Glomerular visceral epithelial cell (primary cell): Measurements from ENCODE around the gene KCTD10.

ENCODE experiments used
- DNase-seq: peaks from one replicate; pipeline ENCODE4 v3.0.0-alpha.2; 2016; ENCODE audit errors: extremely low spot score

The KCTD10 gene, protein sequence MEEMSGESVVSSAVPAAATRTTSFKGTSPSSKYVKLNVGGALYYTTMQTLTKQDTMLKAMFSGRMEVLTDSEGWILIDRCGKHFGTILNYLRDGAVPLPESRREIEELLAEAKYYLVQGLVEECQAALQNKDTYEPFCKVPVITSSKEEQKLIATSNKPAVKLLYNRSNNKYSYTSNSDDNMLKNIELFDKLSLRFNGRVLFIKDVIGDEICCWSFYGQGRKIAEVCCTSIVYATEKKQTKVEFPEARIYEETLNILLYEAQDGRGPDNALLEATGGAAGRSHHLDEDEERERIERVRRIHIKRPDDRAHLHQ

DNA sequence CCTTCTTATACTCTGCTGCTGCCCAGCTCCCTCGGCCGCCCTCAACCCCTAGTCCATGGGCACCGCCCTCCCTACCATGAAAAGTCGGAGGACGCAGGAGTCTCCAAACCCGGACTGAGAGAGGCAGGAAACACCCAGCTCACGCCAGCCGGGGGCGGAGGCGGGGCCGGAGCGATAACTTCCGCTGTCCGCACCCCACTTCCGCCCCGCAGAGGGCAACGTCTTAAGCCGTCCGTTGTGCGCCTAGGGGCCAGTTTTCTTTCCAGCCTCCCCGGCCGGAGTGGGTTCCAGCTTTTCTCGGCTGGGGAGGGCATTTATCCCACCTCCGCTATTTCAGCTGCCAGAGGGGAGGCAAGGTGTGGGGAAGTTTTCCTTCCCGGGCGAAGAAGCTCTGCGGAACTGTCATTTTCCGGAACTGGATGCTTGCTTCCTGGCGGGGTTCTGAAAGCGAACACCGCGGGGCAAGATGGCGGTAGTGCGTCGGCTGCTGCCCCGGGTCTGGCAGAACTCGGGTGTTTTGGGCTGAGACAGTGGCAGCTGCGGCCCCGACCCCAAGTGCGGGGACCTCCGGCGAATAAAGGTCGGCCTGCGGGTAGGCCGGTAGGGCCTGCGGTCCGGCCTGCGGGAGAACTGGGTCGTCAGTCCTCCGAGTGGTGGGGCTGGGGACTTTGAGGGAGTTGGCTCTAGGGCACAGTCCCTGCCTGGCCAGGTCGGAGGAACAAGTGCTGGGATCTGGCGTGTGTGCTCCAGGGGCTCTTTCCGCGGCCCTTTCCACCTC, at the start of gene KCTD10, which contains the start of gene UBE3B:
Gene KCTD10, minus strand, starts transcription at position 116 of the 778 bp plus-strand sequence. Its CDS starts 38 bp downstream, at position 78.
Gene UBE3B, plus strand, starts transcription at position 450 of the 778 bp plus-strand sequence. CDS start 5,918 bp downstream, outside the sequence.
- peak; percentile 84 for DNase-seq

DNA sequence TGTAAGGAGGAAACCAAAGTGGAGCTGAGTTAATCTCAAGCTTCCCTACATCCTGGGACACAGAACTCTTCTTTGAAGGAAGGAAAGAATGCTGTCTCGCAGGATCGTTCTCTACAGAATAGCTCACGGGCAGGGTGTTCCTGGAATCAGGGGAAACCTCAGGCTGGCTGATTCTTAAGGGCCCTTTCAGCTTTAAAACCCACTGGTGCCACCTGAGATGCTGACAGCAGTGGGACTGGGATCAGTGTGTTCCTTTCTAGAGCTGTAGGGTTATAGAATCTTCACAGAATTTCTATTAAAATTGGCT, 48.1 kb upstream of the KCTD10 start:
- no peak for DNase-seq

DNA sequence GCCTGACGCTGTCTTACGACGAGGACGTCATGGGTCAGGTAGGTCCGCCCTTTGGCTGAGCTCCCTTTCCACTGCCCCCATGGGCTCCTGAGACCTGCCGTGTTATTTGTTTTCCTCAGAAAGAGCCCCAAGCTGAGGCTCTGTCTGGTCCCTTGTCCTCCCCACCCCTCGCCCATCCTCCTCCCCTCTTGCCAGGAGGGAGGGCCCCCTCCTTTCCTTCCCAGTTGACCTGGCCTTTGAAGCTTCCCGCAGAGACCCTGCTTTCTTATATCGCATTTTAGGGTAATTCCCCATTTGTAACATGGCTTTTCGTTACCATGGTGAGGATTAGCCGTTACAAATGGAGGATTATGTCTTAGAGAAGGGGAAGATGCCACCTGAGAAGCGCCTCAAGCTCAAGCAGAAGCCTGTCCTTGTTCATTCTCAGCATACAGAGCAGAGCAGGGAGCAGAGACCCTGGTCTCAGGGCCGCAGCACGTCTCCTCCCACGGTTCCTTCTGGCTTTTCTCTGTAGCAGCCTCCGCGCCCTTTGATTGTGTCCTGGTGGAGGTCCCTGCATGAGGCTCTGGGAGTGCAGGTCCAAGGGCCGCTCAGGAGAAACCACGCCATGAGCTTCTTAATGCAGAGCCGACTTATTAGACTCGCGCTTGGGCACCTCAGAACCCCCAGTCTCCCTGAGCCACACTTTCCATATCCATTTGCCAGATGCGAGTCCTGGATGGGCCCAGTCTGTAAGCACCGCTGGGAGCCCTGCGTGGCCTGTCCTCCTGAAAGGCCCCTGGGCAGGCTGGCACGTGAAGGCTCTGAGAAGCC, 47.6 kb upstream of the KCTD10 start:
- no peak for DNase-seq

DNA sequence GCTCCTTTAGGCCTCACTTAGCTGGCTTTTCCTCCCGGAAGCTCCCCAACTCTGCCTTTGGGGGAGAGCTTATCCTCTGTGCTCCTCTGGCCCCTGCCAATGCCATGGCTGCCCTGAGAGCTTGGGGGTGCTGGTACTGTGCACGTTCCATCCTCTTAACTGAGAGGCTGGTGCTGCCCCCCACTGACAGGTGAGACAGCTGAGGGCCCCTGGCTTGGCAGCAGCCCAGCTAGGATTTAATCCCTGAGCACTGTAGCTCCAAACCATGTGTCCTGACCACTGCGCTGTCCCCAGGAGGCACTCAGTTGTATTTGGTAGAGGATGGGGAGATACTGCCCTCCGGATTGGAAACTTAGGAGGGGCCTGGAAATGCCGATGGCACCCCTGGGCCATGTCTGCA, 46.4 kb upstream of the KCTD10 start:
- DNase-seq: no peak

GRCh38 chr12:109523071-109523470, 46.0 kb upstream of the KCTD10 start:
- DNase-seq: no peak

DNA sequence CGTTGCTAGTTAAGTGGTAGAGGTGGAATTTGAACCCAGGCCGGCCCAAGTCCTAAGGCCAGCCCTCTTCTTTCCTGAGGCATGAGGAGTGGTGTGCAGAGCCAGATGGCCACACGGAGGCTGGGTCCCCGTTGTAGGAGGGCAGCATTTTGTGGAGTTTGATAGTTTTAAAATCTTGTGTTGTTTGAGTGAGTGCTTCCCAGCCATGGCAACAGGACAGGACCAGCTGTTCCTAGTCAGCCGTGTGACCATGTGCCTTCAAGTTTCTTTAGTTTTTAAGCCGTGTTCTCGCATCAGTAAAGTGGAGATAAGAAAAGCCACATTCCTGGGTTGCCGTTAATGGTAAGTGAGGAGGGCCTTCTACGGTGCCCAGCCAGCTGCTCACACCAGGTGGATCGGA, 44.7 kb upstream of the KCTD10 start:
- no peak for DNase-seq

DNA sequence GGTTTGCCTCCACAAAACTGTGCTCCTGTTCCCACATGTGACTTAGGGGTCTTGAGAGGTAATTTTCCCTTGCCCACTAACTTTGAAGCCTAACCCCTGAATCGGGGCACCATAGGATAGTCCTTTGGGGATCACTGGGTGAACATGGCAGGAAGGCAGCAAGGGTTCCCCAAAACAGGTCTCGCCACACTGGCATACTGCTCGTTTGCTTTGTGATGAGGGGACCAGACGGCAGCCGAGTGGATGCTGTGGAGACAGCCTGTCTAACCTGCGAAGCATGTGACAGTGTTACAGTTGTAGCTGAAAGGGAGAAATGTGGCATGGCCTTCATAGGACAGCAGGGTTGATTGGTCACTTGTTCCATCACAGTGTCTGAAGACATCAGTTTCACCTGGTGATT, 42.7 kb upstream of the KCTD10 start:
- no peak for DNase-seq

GRCh38 chr12:109518820-109519665, 41.9 kb upstream of the KCTD10 start:
- DNase-seq: peak; percentile 49

DNA sequence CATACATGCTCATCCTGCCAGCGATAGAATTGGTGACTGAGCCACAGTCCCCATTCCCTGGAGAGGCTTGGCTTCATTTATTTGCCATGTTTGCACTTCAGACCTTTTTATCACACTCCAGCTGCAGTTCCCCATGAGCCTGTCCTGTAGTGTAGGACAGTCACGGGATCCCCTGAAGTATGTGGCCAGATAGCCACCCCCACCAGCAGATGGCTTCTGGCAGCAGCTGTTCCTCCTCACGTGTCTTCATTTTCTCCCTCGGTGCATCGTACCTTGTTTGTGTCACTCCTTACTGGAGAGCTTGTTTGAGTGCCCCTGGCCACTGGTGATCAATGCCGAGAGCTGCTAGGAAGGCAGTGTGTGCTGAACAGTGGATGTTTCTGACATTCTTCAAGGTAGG, 40.5 kb upstream of the KCTD10 start:
- no peak for DNase-seq

DNA sequence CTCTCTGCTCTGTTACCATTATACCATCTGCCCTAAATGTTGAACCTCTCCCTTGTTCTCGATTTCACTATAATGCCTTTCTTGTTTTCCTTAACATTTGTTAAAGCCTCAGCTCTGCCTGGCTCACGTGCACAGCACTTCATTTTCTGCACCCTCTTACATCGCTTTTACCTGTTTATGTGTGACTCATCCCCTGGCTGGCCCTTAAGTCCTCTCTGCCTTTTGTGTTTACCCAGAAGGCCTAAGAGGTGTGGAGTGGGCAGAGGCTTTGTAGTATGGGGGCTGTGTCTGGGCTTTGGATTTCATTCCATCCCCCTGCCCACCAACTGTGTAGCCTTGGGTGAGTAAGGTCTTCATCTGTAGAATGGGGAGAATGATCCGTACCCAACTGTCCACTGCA, 36.9 kb upstream of the KCTD10 start:
- DNase-seq: no peak

GRCh38 chr12:109513051-109513450, 36.0 kb upstream of the KCTD10 start:
- DNase-seq: no peak

DNA sequence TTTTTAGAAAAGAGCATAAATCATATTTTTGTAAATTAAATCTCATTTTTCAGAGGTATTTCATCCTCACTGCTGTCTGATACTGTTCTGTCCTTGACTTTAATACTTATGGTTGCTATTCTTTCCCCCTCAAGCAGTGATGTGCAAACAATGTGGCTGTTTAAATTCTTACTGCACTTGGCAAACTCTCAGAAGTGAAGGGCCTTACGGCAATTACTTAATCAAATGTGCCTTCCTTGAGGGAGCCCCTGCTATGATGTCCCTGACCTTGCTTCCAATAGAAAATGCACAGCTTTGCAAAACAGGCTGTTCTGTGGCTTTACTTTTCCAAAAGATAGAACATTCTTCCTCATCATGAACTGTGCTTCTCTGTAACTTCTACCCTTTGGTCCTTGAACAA, 35.5 kb upstream of the KCTD10 start:
- no peak for DNase-seq

DNA sequence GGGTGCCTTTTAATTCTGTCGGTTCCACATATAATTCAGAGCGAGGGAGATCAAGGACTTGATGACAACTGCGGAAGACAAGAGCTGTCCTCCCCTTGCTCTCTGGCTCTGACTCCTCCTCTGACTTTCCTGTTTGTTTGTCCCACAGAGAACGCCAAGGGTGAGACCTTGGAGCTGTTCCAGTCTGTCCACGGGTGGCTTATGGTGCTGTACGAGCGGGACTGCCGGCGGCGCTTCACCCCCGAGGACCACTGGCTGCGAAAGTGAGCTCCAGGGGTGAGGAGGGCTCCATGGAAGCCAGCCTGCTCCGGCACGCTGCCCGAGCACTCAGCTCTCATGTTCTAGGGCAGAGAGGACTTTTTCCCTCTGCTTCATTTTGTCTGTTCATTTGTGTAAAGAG, 33.1 kb upstream of the KCTD10 start:
- no peak for DNase-seq

DNA sequence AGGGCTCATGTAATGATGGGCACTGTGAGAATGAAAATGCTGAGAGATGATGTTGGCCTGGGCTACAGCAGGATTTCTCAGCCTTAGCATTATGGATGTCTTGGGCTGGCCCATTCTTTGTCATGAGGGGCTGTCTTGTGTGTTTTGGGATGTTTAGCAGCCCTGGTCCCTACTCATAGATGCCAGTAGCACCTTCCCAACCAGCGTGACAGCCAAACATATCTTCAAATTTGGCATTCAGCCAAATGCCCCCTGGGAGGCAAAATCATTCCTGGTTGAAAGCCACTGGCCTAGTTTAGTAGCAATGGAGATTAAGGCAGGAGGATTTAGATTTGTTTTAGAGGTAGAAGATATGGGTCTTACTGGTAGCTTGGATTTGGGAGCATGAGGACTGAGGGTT, 27.0 kb upstream of the KCTD10 start:
- no peak for DNase-seq

- no peak for DNase-seq
Observed at GRCh38 chr12:109503611-109504010, 26.5 kb upstream of the KCTD10 start.

DNA sequence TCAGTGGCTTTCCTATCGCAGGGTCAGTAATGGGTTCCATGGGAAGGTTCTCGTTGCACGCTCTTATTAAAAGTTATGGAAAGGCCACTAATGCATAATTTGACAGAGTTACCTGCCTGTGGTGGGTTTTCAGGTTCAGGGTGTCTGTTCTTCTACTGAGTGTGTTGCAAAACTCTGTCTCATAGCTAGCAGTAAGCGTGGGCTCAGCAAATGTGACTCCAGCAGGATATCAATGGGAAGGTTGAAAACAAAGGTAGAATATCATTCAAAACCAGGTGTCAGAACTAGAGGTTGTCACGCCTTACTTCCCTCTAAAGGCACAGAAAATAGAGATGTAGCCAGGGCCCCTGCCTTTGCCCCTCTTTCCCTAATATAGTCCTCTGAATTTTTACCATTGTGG, 25.2 kb upstream of the KCTD10 start:
- DNase-seq: no peak

- no peak for DNase-seq
Observed at GRCh38 chr12:109501299-109501698, 24.2 kb upstream of the KCTD10 start.

DNA sequence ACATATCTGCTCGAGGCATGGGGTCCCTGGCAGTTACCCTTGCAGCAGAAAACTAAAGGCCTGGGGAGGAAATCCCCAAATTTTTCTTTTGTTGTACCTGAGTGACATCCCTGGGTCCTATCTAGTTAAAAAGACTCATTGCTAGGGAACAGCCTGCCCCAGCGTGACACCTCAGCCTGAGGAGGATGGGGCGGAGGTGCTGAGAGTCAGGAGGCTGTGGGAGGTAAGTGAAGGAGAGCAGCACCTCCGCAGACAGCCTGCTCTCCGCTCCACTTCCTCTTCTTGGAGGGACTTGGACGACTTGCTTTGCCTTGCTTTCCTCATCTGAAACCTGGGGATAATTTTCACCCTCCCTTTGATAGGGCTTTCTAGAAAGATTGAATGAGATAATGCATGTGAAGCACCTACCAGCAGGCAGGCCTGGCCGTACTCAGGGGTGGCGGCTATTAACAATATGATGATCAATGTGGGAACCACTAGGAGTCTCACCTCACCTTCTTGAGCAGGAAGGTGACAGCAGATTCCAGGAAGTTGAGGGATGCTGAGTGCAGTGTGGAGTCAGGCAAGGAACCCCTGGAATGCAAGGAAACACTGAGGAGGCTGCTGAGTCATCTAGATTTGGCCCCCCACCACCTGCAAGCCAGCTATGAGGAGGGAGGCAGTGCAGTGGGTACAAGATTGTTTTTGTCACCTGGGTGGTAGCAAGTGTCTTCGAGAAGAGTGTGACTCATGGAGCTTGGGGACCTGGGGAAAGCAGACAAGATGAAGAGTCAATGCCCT, 23.5 kb upstream of the KCTD10 start:
- no peak for DNase-seq

DNA sequence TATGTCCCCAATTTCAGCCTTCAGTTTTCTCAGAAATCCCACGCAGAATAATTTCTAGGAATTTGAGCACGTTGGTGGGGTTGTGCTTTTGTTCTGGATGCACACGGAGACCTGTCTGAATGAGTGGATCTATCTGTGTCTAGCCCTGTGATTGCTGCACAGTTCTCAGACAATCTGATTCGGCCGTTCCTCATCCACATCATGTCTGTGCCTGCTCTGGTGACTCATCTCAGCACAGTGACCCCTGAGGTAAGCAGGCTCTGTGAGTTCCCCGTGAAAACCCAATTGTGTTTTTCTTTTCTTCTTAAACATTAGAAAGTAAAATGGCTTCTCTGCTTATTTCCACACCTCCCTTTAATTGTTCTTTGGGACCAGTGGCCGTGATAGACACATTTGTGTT, 20.6 kb upstream of the KCTD10 start:
- no peak for DNase-seq

DNA sequence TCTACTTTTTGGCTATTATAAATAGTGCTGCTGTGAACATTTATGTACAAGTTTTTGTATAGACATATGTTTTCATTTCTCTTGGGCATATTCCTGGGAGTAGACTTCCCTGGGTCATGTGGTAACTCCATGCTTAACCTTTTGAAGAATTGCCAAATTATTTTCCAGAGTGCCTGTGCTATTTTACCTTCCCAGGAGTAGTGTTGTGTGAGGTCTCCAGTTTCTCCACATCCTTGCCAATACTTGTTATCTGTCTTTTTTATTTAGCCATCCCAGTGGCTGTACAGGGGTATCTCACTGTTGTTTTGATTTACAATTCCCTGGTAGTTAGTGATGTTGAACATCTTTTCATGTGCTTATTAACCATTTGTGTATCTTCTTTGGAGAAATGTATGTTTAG, 19.2 kb upstream of the KCTD10 start:
- no peak for DNase-seq

- no peak for DNase-seq
Observed at GRCh38 chr12:109495012-109495411, 17.9 kb upstream of the KCTD10 start.
